Measurements from ENCODE around the gene ATP10A.

The ATP10A gene

DNA sequence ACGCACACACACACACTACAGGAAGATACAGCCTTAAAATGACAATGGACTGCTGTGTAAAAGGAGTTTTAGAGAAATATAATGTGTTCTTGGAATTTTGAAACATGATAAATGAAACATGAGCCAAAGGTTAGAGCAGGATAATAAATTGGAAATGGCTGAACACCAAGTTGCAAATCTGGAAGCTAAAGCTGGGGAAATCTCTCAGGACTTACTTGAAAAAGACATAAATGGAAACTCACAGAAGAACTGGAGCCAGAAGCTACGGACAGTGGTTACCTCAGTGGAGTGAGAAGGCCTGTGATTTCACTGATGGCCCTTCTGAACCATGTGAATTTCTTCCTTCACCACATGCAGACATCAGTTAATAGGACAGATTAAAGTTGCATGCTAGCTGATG lies 37.3 kb upstream of the ATP10A start:
- H3K4me2 ChIP-seq (ENCODE audit: low read length), result no peak overlapping the region
- H3K27me3 ChIP-seq (ENCODE audit: insufficient read depth, low read length), result no peaks in the 10 kb centered on the region
- no peak overlapping the region for H3K4me3 ChIP-seq (ENCODE audit: low read depth, low read length, poor library complexity, severe bottlenecking)
- no peaks in the 10 kb centered on the region for H3K9me2 ChIP-seq (ENCODE audit: low read depth, low read length)
- no peaks in the 10 kb centered on the region for H3K79me2 ChIP-seq (ENCODE audit: insufficient read depth, low read length)
- no peaks in the 10 kb centered on the region for H4K20me1 ChIP-seq (ENCODE audit: insufficient read depth, low read length)
- H2AFZ ChIP-seq (ENCODE audit: low read length), result no peak overlapping the region
- H3F3A ChIP-seq (ENCODE audit: insufficient read depth, low read length), result no peaks in the 10 kb centered on the region
- no peaks in the 10 kb centered on the region for H3K4me1 ChIP-seq (ENCODE audit: insufficient read depth, low read length, severe bottlenecking)
- no peaks in the 10 kb centered on the region for H3K9me3 ChIP-seq (ENCODE audit: low read length)
- no peak overlapping the region for H3K9ac ChIP-seq (ENCODE audit: low read length)
- no peaks in the 10 kb centered on the region for H3K36me3 ChIP-seq (ENCODE audit: insufficient read depth, low read length)
- TF ChIP-seq, protein P1, sequence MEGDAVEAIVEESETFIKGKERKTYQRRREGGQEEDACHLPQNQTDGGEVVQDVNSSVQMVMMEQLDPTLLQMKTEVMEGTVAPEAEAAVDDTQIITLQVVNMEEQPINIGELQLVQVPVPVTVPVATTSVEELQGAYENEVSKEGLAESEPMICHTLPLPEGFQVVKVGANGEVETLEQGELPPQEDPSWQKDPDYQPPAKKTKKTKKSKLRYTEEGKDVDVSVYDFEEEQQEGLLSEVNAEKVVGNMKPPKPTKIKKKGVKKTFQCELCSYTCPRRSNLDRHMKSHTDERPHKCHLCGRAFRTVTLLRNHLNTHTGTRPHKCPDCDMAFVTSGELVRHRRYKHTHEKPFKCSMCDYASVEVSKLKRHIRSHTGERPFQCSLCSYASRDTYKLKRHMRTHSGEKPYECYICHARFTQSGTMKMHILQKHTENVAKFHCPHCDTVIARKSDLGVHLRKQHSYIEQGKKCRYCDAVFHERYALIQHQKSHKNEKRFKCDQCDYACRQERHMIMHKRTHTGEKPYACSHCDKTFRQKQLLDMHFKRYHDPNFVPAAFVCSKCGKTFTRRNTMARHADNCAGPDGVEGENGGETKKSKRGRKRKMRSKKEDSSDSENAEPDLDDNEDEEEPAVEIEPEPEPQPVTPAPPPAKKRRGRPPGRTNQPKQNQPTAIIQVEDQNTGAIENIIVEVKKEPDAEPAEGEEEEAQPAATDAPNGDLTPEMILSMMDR (IDR thresholded peaks at IDR 0.05; ENCODE audit: low read length), result no peak
- TF ChIP-seq EZH2 (IDR thresholded peaks at IDR 0.05; ENCODE audit: borderline replicate concordance, low read length), result no peak
- no peak overlapping the region for H3K27ac ChIP-seq (ENCODE audit: low read depth, low read length, poor library complexity, severe bottlenecking)

DNA sequence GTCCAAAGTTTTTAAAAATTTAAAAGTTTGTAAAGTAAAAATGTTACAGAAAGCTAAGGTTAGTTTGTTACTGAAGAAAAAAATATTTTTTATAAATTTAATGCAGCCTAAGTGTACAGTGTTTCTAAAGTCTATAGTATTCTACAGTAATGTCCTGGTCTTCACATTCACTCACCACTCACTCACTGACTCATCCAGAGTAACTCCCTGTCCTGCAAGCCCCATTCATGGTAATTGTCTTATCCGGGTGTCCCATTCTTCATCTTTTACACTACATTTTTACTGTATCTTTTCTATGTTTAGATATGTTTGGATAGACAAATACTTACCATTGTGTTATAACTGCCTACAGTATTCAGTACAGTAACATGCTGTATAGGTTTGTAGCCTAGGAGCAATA lies 36.7 kb upstream of the ATP10A start:
- TF ChIP-seq, protein P1 (IDR thresholded peaks at IDR 0.05; ENCODE audit: low read length), result no peak
- no peak for TF ChIP-seq EZH2 (IDR thresholded peaks at IDR 0.05; ENCODE audit: borderline replicate concordance, low read length)
- H3K9me3 ChIP-seq (ENCODE audit: low read length), result no peaks in the 10 kb centered on the region

DNA sequence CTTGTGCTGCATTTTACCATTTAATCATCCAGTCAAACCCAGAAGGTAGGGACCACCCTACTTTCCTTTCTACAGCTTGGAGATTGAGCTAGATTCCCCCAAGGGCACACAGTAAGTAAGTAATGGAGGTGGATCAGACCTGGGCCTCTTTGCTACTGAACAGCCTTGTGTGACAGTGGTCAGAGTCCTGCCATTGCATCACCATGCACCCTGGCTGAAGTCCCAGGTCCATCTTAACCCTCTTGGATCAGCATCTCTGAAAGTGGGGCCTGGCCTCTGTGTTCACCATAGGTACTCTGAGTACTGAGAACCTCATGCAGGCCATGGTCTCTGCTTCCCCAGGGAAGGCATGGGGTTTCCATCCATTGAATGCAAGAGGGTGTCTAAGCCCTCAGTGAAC lies 34.5 kb upstream of the ATP10A start:
- H3F3A ChIP-seq (ENCODE audit: insufficient read depth, low read length), result no peaks in the 10 kb centered on the region
- H4K20me1 ChIP-seq (ENCODE audit: insufficient read depth, low read length), result no peaks in the 10 kb centered on the region
- H3K9me3 ChIP-seq (ENCODE audit: low read length), result no peaks in the 10 kb centered on the region
- no peaks in the 10 kb centered on the region for H3K4me1 ChIP-seq (ENCODE audit: insufficient read depth, low read length, severe bottlenecking)
- H3K4me3 ChIP-seq (ENCODE audit: low read depth, low read length, poor library complexity, severe bottlenecking), result no peak overlapping the region
- H3K79me2 ChIP-seq (ENCODE audit: insufficient read depth, low read length), result no peaks in the 10 kb centered on the region
- no peaks in the 10 kb centered on the region for H3K27me3 ChIP-seq (ENCODE audit: insufficient read depth, low read length)
- H3K9me2 ChIP-seq (ENCODE audit: low read depth, low read length), result no peaks in the 10 kb centered on the region
- no peak overlapping the region for H3K4me2 ChIP-seq (ENCODE audit: low read length)
- no peaks in the 10 kb centered on the region for H3K36me3 ChIP-seq (ENCODE audit: insufficient read depth, low read length)
- H2AFZ ChIP-seq (ENCODE audit: low read length), result no peak overlapping the region
- no peak overlapping the region for H3K27ac ChIP-seq (ENCODE audit: low read depth, low read length, poor library complexity, severe bottlenecking)
- H3K9ac ChIP-seq (ENCODE audit: low read length), result no peak overlapping the region
- TF ChIP-seq EZH2 (IDR thresholded peaks at IDR 0.05; ENCODE audit: borderline replicate concordance, low read length), result no peak
- TF ChIP-seq, protein P1 (IDR thresholded peaks at IDR 0.05; ENCODE audit: low read length), result no peak

More for the DNA sequence above, 36.7 kb upstream of the ATP10A start:
- Histone ChIP-seq H3K4me1 (ENCODE audit: insufficient read depth, low read length, severe bottlenecking) (no peaks in the 10 kb centered on the region), H3K79me2 (ENCODE audit: insufficient read depth, low read length) (no peaks in the 10 kb centered on the region), H3K4me2 (ENCODE audit: low read length) (no peak overlapping the region), H3K9me2 (ENCODE audit: low read depth, low read length) (no peaks in the 10 kb centered on the region), H2AFZ (ENCODE audit: low read length) (no peak overlapping the region), H3F3A (ENCODE audit: insufficient read depth, low read length) (no peaks in the 10 kb centered on the region), H3K4me3 (ENCODE audit: low read depth, low read length, poor library complexity, severe bottlenecking) (no peak overlapping the region), H4K20me1 (ENCODE audit: insufficient read depth, low read length) (no peaks in the 10 kb centered on the region), H3K27me3 (ENCODE audit: insufficient read depth, low read length) (no peaks in the 10 kb centered on the region), H3K36me3 (ENCODE audit: insufficient read depth, low read length) (no peaks in the 10 kb centered on the region), H3K9ac (ENCODE audit: low read length) (no peak overlapping the region), H3K27ac (ENCODE audit: low read depth, low read length, poor library complexity, severe bottlenecking) (no peak overlapping the region)
